Gastrocnemius medialis (tissue), 4 donors: ENCODE data around the gene BCAT1.

Experiments used
- POLR2A ChIP-seq, 2 donors: fragments of 450-650 bp; IDR thresholded peaks; one replicate each; pipeline ENCODE4 v1.6.1; 2017; ENCODE audit warnings: antibody characterized with exemption in 2 of 2, mild to moderate bottlenecking in 2 of 2, moderate library complexity in 2 of 2
- TF ChIP-seq, protein P1 (sequence below), 5 experiments: fragments of 450-650 bp in 3 of 5; fragments of 200-600 bp in 2 of 5; sonication (generic) in 2 of 5; IDR thresholded peaks in 4 of 5; conservative IDR thresholded peaks in 1 of 5; 1 replicate in 4 of 5; 2 replicates in 1 of 5; pipeline ENCODE4 v1.5.1; 2016 to 2019; ENCODE audit warnings: antibody characterized with exemption in 5 of 5, mild to moderate bottlenecking in 3 of 5, moderate library complexity in 3 of 5

DNA sequence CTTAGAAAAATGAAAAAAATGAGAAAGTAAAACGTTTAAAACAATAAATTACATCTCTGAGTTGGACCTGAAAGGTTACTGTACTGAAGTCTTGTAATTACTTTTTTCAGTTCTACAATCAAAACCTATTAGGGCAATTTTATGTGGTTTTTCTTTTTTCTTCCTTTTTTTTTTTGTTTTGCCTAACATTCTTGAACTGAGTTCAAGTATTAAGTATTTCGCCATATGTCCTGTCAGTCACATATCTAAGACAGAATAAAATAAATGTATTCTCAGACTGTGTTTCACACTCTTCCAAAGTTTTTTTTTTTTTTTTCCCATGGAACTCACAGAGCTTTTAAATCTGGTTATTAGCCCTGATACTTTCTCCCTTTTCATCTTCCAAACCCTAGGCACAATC is 172.0 kb downstream of the BCAT1 start:
- no peak for TF ChIP-seq POLR2A (IDR thresholded peaks at IDR 0.05)
- TF ChIP-seq, protein P1, sequence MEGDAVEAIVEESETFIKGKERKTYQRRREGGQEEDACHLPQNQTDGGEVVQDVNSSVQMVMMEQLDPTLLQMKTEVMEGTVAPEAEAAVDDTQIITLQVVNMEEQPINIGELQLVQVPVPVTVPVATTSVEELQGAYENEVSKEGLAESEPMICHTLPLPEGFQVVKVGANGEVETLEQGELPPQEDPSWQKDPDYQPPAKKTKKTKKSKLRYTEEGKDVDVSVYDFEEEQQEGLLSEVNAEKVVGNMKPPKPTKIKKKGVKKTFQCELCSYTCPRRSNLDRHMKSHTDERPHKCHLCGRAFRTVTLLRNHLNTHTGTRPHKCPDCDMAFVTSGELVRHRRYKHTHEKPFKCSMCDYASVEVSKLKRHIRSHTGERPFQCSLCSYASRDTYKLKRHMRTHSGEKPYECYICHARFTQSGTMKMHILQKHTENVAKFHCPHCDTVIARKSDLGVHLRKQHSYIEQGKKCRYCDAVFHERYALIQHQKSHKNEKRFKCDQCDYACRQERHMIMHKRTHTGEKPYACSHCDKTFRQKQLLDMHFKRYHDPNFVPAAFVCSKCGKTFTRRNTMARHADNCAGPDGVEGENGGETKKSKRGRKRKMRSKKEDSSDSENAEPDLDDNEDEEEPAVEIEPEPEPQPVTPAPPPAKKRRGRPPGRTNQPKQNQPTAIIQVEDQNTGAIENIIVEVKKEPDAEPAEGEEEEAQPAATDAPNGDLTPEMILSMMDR (IDR thresholded peaks at IDR 0.05 in 4 of 5, conservative IDR thresholded peaks at IDR 0.05 in 1 of 5), result no peak
